Body of pancreas (tissue), 4 donors: Measurements from ENCODE around the gene PER2. TPM values are rescaled to one million over a fixed set of nuclear protein-coding genes. Genes with fewer than 3 reads are reported as not detected.

Experiments
- ATAC-seq: fragments of 150-250 bp; one replicate; pipeline ENCODE4 v1.9.1; 2016
- DNase-seq, 4 donors: peaks; one replicate each; pipeline ENCODE4 v3.0.0-alpha.2; 2019
- H3K27ac ChIP-seq, 4 donors: fragments of 200-600 bp; sonication (generic); 1 replicate in 3 of 4; 2 replicates in 1 of 4; pipeline versions ENCODE4 v1.5.1 to v1.6.1; 2016 to 2019; ENCODE audit warnings: mild to moderate bottlenecking in 1 of 4, mixed read lengths in 1 of 4, moderate library complexity in 1 of 4
- H3K27me3 ChIP-seq, 2 donors: fragments of 200-600 bp; sonication (generic); one replicate each; pipeline ENCODE4 v1.6.0; 2016; ENCODE audit warnings: mild to moderate bottlenecking in 1 of 2
- H3K36me3 ChIP-seq, 2 donors: fragments of 200-600 bp; sonication (generic); replicated peaks in 1 of 2; 2 replicates each; pipeline ENCODE4 v1.5.1; 2016; ENCODE audit warnings: low read depth in 2 of 2; ENCODE audit not compliant: insufficient read depth in 1 of 2
- H3K4me1 ChIP-seq: fragments of 200-600 bp; sonication (generic); one replicate; pipeline ENCODE4 v1.6.0; 2016
- H3K4me3 ChIP-seq, 2 donors: fragments of 200-600 bp; sonication (generic); 1 replicate in 1 of 2; 2 replicates in 1 of 2; pipeline ENCODE4 v1.5.1; 2016 to 2019
- H3K9me3 ChIP-seq, 3 donors: fragments of 200-600 bp; sonication (generic); 1 replicate in 2 of 3; 2 replicates in 1 of 3; pipeline ENCODE4 v1.5.1; 2016
- POLR2A ChIP-seq, 3 donors: fragments of 450-650 bp; IDR thresholded peaks; one replicate each; pipeline ENCODE4 v1.6.1; 2016; ENCODE audit warnings: antibody characterized with exemption in 3 of 3, mild to moderate bottlenecking in 2 of 3
- WGBS, 2 donors: methylation state at CpG; one replicate each; pipeline ENCODE4 v1.1.5; 2017; 5-methylcytosine and 5-hydroxymethylcytosine counted together
- intact Hi-C: fragments of 100-400 bp; cut with DNase I; formaldehyde crosslinking; loops from one replicate; pipeline ENCODE4 v1.15.1; 2023
- total RNA-seq, 2 donors: library from RNA; depleted of rRNA; stranded (reverse); fragments of >200 nt; gene quantifications; one replicate each; pipeline ENCODE4 v1.1.0, GENCODE V29; 2016
- TF ChIP-seq, protein P1 (sequence below), 7 experiments: fragments of 450-650 bp in 4 of 7; fragments of 200-600 bp in 3 of 7; sonication (generic) in 3 of 7; IDR thresholded peaks; one replicate each; pipeline ENCODE4 v1.5.1; 2016 to 2019; ENCODE audit warnings: antibody characterized with exemption in 7 of 7

PER2 gene
- total RNA-seq, 2 donors from 2014 or later = 10.9 to 21.8 TPM

DNA sequence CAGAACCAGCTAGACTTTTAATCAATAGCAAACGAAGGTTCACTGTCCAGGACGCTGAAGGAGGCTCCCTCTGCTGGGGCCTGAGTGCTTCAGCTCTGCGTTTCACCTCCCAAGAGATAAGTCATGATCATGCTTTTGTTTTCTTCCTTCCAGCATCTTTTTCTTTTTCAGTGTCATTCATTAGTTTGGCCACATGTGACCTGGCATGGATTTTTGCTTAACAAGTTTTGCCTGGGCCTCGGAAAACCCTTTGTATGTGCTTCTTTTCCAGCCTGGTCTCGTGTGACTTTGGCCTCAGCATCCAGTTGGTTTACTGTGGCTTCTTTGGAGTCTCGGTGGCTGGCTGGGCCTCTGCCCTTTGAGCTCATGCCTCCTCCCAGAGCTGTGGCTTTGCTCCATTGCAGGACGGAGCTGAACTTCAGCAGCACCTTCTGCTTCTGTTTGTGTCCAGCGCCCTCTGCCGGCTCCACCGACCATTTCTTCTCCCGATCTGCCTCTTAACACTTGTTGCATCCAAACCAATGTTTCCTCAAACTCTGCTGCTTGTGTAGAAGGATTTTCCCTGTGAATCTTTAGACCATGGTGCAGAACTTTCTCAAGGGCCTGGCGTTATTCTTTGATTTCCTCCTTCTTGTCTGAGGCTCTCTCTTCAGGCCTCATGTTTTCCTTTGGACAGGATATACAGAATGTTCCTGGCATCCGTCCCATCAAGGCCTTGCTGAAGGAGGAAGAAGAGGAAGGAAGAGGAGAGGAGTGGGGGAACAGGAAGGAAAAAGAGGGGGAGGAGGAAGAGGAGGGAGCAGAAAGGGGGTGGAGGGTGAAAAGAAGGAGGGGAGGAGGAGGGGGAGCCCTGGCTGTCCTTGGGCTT, 25.0 kb downstream of the PER2 start:
- no peaks in the 10 kb centered on the region for H3K9me3 ChIP-seq
- peak overlapping the region in 3 of 4 donors; percentile 30 to 57 (median 42) for H3K27ac ChIP-seq
- ATAC-seq = peak; percentile 90
- H3K27me3 ChIP-seq = no peaks in the 10 kb centered on the region
- peak; percentile 92 to 95 (median 94) for DNase-seq
- no peak overlapping the region for H3K4me3 ChIP-seq
- TF ChIP-seq, protein P1, sequence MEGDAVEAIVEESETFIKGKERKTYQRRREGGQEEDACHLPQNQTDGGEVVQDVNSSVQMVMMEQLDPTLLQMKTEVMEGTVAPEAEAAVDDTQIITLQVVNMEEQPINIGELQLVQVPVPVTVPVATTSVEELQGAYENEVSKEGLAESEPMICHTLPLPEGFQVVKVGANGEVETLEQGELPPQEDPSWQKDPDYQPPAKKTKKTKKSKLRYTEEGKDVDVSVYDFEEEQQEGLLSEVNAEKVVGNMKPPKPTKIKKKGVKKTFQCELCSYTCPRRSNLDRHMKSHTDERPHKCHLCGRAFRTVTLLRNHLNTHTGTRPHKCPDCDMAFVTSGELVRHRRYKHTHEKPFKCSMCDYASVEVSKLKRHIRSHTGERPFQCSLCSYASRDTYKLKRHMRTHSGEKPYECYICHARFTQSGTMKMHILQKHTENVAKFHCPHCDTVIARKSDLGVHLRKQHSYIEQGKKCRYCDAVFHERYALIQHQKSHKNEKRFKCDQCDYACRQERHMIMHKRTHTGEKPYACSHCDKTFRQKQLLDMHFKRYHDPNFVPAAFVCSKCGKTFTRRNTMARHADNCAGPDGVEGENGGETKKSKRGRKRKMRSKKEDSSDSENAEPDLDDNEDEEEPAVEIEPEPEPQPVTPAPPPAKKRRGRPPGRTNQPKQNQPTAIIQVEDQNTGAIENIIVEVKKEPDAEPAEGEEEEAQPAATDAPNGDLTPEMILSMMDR (IDR thresholded peaks at IDR 0.05) = peak; percentile 53 to 93 (median 87)
- no peak for TF ChIP-seq POLR2A (IDR thresholded peaks at IDR 0.05)
- 13 to 16% methylated on average over 12 to 13 of the region's 13 CpGs for WGBS, 2 donors
- H3K4me1 ChIP-seq = peaks cover 17% of the 10 kb centered on the region
- intact Hi-C loops = loop anchor here (5.0 kb wide), 1 partner anchor 406 kb away; the partner anchor contains the start of gene RAMP1
- H3K36me3 ChIP-seq = peaks cover 0 to 10% of the 10 kb centered on the region in 2 donors

DNA sequence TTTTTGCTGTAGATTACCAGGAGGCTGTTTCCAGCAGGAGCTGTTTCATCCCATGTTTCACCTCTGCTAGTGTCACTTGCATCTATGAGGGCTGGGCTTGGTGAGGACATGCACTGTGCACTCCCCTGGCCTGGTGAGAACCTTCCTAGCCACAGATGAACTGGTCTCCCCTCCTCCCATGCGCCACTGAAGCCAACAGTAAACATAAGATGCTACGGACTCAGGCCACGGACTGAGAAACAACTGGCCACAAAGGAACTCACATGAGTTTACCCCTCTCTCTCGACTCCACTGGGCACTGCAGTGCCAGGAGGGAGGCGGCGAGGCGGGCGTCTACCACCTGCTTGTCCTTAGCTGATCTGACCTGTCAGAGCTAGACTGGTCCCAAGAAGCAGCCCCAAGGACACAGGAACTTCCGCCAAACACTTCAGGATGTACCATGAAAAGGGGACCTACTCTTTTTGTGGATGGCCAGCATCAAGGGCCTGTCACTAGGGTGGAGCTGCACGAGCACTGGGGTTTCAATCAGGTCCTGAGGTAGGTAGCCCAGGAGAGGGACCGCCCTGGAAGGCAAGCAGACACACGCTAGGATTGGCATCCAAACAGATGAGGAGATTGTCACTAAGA, 25.8 kb downstream of the PER2 start:
- Histone ChIP-seq H3K4me1 (peaks cover 17% of the 10 kb centered on the region), H3K36me3 (peaks cover 0 to 7% of the 10 kb centered on the region in 2 donors), H3K4me3 (no peak overlapping the region), H3K27ac (peak overlapping the region in 1 of 4 donors; percentile 30), H3K9me3 (no peaks in the 10 kb centered on the region), H3K27me3 (no peaks in the 10 kb centered on the region)
- WGBS, 2 donors = 80 to 91% methylated on average over 9 to 12 of the region's 12 CpGs
- TF ChIP-seq, protein P1 (IDR thresholded peaks at IDR 0.05) = no peak
- no peak for TF ChIP-seq POLR2A (IDR thresholded peaks at IDR 0.05)
- intact Hi-C loops = loop anchor here (5.0 kb wide), 1 partner anchor 405 kb away; the partner anchor contains the start of gene RAMP1
- ATAC-seq = no peak
- no peak for DNase-seq

DNA sequence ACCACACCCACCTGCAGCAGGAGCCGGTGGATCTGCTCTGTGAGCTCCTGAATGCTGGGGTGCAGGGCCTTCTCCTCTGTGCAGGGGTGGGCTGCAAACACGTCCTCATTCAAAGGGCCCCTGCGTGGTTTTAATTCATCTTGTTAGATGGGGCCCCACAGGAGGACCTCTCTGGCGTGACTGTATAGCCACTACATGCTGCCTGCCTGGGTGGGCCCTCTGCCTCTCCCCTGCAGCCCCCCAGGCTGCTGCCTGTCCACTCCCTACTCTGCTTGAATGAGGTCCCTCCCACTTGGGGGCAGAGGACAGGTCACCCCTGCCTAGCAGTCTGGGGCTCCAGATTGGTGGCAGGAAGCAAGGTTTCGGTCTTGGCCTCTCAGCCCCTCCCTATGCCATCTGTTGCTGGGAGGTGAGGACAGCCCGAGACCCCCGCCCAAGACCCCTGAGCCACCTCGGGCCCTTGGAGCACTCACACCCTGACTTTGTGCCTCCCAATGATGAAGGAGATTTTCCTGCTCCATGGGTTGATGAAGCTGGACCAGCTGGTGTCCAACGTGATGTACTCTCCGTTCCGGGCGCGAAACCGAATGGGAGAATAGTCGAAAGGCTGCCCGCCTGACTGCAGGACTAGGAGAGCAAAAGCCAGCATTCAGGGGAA, 26.6 kb downstream of the PER2 start:
- Histone ChIP-seq H3K27ac (no peak overlapping the region), H3K36me3 (peaks cover 0 to 7% of the 10 kb centered on the region in 2 donors), H3K4me3 (no peak overlapping the region), H3K27me3 (no peaks in the 10 kb centered on the region), H3K9me3 (no peaks in the 10 kb centered on the region), H3K4me1 (peaks cover 24% of the 10 kb centered on the region)
- 89 to 95% methylated on average over 13 to 16 of the region's 16 CpGs for WGBS, 2 donors
- no peak for DNase-seq
- ATAC-seq = no peak
- TF ChIP-seq POLR2A (IDR thresholded peaks at IDR 0.05) = no peak
- TF ChIP-seq, protein P1 (IDR thresholded peaks at IDR 0.05) = no peak
- intact Hi-C loops = loop anchor here (5.0 kb wide), 1 partner anchor 405 kb away; the partner anchor contains the start of gene RAMP1

DNA sequence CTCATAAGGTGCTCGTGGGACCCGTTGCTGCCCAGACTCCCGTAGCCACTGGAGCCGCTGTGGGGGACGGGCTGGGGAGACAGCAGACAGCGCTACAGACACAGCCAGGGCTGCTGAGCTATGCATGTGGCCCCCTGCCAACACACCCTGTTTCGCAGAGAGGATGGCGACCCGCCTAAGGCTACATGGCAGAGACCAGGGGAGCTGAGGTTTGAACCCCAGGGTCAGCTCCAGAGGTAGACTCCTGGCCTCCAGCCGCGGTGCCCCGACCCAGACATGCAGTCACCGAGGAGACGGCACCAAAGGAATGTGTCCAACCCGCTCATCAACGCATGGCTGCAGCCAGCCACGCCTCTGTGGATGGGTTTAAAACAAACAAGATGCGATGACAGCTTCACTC, 27.5 kb downstream of the PER2 start:
- DNase-seq (no peak), ATAC-seq (no peak)
- peaks cover 30% of the 10 kb centered on the region for H3K4me1 ChIP-seq
- peaks cover 0 to 7% of the 10 kb centered on the region in 2 donors for H3K36me3 ChIP-seq
- intact Hi-C loops = loop anchor here (5.0 kb wide), 1 partner anchor 404 kb away; the partner anchor contains the start of gene RAMP1
- H3K27ac ChIP-seq = no peak overlapping the region
- H3K4me3 ChIP-seq = no peak overlapping the region
- WGBS, 2 donors = 70 to 81% methylated on average over 2 to 18 of the region's 18 CpGs
- TF ChIP-seq, protein P1 (IDR thresholded peaks at IDR 0.05) = no peak
- TF ChIP-seq POLR2A (IDR thresholded peaks at IDR 0.05) = no peak
- no peaks in the 10 kb centered on the region for H3K9me3 ChIP-seq
- H3K27me3 ChIP-seq = no peaks in the 10 kb centered on the region
